Measurements from ENCODE around the gene IL22RA2. TPM values are rescaled to one million over a fixed set of nuclear protein-coding genes. Genes with fewer than 3 reads are reported as not detected.

IL22RA2 gene
- polyA plus RNA-seq, 3 donors, result not detected

GRCh38 chr6:137214931-137215330, 41.5 kb upstream of the IL22RA2 start:
- Mint-ChIP-seq H3K4me1 (peaks cover 78% of the 10 kb centered on the region), H3K36me3 (peaks cover 64 to 72% of the 10 kb centered on the region in 2 donors), H3K4me3 (peak overlapping the region; percentile 59 to 94), H3K9me3 (peaks cover under 1 to 3% (median 2%) of the 10 kb centered on the region in 7 donors), H3K27me3 (ENCODE audit: low read depth in 3 of 3) (peaks cover 0 to 4% (median 0%) of the 10 kb centered on the region in 3 donors), H3K27ac (peak overlapping the region in 3 of 7 donors; percentile 22 to 86 (median 47))
- no peak for DNase-seq
- TF ChIP-seq CTCF (IDR thresholded peaks at IDR 0.05), result no peak
- Histone ChIP-seq H4K20me1 (ENCODE audit: insufficient read depth, low read length) (peaks cover 83% of the 10 kb centered on the region), H2AFZ (ENCODE audit: insufficient read depth, low read depth, low read length, poor library complexity, severe bottlenecking) (no peak overlapping the region), H3K79me2 (ENCODE audit: insufficient read depth, low read length) (peaks cover 96% of the 10 kb centered on the region), H3K4me3 (replicated peaks in 1 of 3; ENCODE audit: low read depth in 2 of 3, low read length in 3 of 3) (peak overlapping the region in 2 of 3 experiments; percentile 1 to 94), H3K9ac (ENCODE audit: insufficient read depth, low read length, poor library complexity, severe bottlenecking) (no peak overlapping the region), H3K27me3 (ENCODE audit: control insufficient read depth in 2 of 2, insufficient read depth in 2 of 2, low read length in 2 of 2) (no peaks in the 10 kb centered on the region), H3K27ac (ENCODE audit: low read depth in 1 of 2, low read length in 2 of 2) (peak overlapping the region in 1 of 2 donors; percentile 67), H3K4me1 (ENCODE audit: control insufficient read depth in 1 of 2, insufficient read depth in 2 of 2, low read length in 2 of 2) (peaks cover 60 to 84% of the 10 kb centered on the region in 2 donors), H3K36me3 (replicated peaks in 1 of 2; ENCODE audit: control insufficient read depth in 1 of 2, insufficient read depth in 2 of 2, low read length in 2 of 2) (peaks cover 6 to 45% of the 10 kb centered on the region in 2 donors), H3K4me2 (replicated peaks; ENCODE audit: extremely low read depth, low read length, poor library complexity, severe bottlenecking) (peak overlapping the region; percentile 97), H3K9me3 (replicated peaks in 1 of 2; ENCODE audit: control insufficient read depth in 1 of 2, insufficient read depth in 1 of 2, low read length in 2 of 2) (peaks cover 0 to under 1% of the 10 kb centered on the region in 2 donors)
- intact Hi-C loops (cut with micrococcal nuclease), result loop anchor here in 1 of 2 donors (5.0 kb wide), 2 partner anchors 58 to 97 kb away; no protein-coding TSS in a partner anchor
- WGBS (ENCODE audit: insufficient coverage), result no CpG with 5 or more reads among the region's 3 CpGs

GRCh38 chr6:137213813-137214212, 40.4 kb upstream of the IL22RA2 start:
- H4K20me1 ChIP-seq (ENCODE audit: insufficient read depth, low read length), result peaks cover 94% of the 10 kb centered on the region
- H3K9ac ChIP-seq (ENCODE audit: insufficient read depth, low read length, poor library complexity, severe bottlenecking), result peak overlapping the region; percentile 12
- Mint-ChIP-seq H3K27me3 (ENCODE audit: low read depth in 3 of 3) (peaks cover 0 to 4% (median 0%) of the 10 kb centered on the region in 3 donors), H3K9me3 (peaks cover 10 to 14% (median 10%) of the 10 kb centered on the region in 7 donors), H3K27ac (peak overlapping the region in 6 of 7 donors; percentile 40 to 86 (median 54)), H3K4me3 (peak overlapping the region in 1 of 2 donors; percentile 59), H3K4me1 (peaks cover 81% of the 10 kb centered on the region), H3K36me3 (peaks cover 75 to 83% of the 10 kb centered on the region in 2 donors)
- H3K36me3 ChIP-seq (replicated peaks in 1 of 2; ENCODE audit: control insufficient read depth in 1 of 2, insufficient read depth in 2 of 2, low read length in 2 of 2), result peaks cover 12 to 56% of the 10 kb centered on the region in 2 donors
- intact Hi-C loops (cut with micrococcal nuclease), result no loop called here
- H2AFZ ChIP-seq (ENCODE audit: insufficient read depth, low read depth, low read length, poor library complexity, severe bottlenecking), result no peak overlapping the region
- TF ChIP-seq CTCF (IDR thresholded peaks at IDR 0.05), result no peak
- H3K4me3 ChIP-seq (replicated peaks in 1 of 3; ENCODE audit: low read depth in 2 of 3, low read length in 3 of 3), result peak overlapping the region in 2 of 3 experiments; percentile 7 to 94
- H3K79me2 ChIP-seq (ENCODE audit: insufficient read depth, low read length), result peaks cover 100% of the 10 kb centered on the region
- no peak for DNase-seq
- peak overlapping the region in 1 of 2 donors; percentile 67 for H3K27ac ChIP-seq (ENCODE audit: low read depth in 1 of 2, low read length in 2 of 2)
- WGBS (ENCODE audit: insufficient coverage), result no CpG with 5 or more reads among the region's 2 CpGs
- H3K27me3 ChIP-seq (ENCODE audit: control insufficient read depth in 2 of 2, insufficient read depth in 2 of 2, low read length in 2 of 2), result no peaks in the 10 kb centered on the region
- peaks cover 0 to 8% of the 10 kb centered on the region in 2 donors for H3K9me3 ChIP-seq (replicated peaks in 1 of 2; ENCODE audit: control insufficient read depth in 1 of 2, insufficient read depth in 1 of 2, low read length in 2 of 2)
- H3K4me1 ChIP-seq (ENCODE audit: control insufficient read depth in 1 of 2, insufficient read depth in 2 of 2, low read length in 2 of 2), result peaks cover 54 to 77% of the 10 kb centered on the region in 2 donors
- peak overlapping the region; percentile 97 for H3K4me2 ChIP-seq (replicated peaks; ENCODE audit: extremely low read depth, low read length, poor library complexity, severe bottlenecking)

All from CD14-positive monocyte (primary cell).